Measurements from ENCODE around the gene GZMB. TPM values are rescaled to one million over a fixed set of nuclear protein-coding genes. Genes with fewer than 3 reads are reported as not detected.

The GZMB gene, protein sequence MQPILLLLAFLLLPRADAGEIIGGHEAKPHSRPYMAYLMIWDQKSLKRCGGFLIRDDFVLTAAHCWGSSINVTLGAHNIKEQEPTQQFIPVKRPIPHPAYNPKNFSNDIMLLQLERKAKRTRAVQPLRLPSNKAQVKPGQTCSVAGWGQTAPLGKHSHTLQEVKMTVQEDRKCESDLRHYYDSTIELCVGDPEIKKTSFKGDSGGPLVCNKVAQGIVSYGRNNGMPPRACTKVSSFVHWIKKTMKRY
- not detected for polyA plus RNA-seq (2012; ENCODE audit: insufficient read length, low read depth)

GRCh38 chr14:24634158-24634557, at the start of gene GZMB:
TSS of gene GZMB (minus strand) at chr14:24634190. CDS start at chr14:24634160, 30 bp downstream.
- TF ChIP-seq SIN3A (IDR thresholded peaks at IDR 0.05; ENCODE audit: borderline replicate concordance, insufficient read depth, low read length): no peak
- TF ChIP-seq POLR2AphosphoS5 (IDR thresholded peaks at IDR 0.05; ENCODE audit: low read depth, low read length): no peak
- TF ChIP-seq, protein P1, sequence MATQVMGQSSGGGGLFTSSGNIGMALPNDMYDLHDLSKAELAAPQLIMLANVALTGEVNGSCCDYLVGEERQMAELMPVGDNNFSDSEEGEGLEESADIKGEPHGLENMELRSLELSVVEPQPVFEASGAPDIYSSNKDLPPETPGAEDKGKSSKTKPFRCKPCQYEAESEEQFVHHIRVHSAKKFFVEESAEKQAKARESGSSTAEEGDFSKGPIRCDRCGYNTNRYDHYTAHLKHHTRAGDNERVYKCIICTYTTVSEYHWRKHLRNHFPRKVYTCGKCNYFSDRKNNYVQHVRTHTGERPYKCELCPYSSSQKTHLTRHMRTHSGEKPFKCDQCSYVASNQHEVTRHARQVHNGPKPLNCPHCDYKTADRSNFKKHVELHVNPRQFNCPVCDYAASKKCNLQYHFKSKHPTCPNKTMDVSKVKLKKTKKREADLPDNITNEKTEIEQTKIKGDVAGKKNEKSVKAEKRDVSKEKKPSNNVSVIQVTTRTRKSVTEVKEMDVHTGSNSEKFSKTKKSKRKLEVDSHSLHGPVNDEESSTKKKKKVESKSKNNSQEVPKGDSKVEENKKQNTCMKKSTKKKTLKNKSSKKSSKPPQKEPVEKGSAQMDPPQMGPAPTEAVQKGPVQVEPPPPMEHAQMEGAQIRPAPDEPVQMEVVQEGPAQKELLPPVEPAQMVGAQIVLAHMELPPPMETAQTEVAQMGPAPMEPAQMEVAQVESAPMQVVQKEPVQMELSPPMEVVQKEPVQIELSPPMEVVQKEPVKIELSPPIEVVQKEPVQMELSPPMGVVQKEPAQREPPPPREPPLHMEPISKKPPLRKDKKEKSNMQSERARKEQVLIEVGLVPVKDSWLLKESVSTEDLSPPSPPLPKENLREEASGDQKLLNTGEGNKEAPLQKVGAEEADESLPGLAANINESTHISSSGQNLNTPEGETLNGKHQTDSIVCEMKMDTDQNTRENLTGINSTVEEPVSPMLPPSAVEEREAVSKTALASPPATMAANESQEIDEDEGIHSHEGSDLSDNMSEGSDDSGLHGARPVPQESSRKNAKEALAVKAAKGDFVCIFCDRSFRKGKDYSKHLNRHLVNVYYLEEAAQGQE (IDR thresholded peaks at IDR 0.05; ENCODE audit: insufficient read depth in 1 of 2, low read depth in 2 of 2, low read length in 2 of 2): no peak

- TF ChIP-seq SIN3A (IDR thresholded peaks at IDR 0.05; ENCODE audit: borderline replicate concordance, insufficient read depth, low read length) (no peak), FOXP2 (optimal IDR thresholded peaks at IDR 0.05; ENCODE audit: borderline replicate concordance, extremely low read depth, extremely low read length, insufficient read depth) (no peak), POLR2AphosphoS5 (IDR thresholded peaks at IDR 0.05; ENCODE audit: low read depth, low read length) (no peak), TAF1 (IDR thresholded peaks at IDR 0.05; ENCODE audit: borderline replicate concordance, insufficient read depth, low read length) (no peak)
- TF ChIP-seq, protein P1 (IDR thresholded peaks at IDR 0.05; ENCODE audit: insufficient read depth in 1 of 2, low read depth in 2 of 2, low read length in 2 of 2): no peak
These were observed 47.1 kb upstream of the GZMB start for GRCh38 chr14:24681056-24681455.

DNA sequence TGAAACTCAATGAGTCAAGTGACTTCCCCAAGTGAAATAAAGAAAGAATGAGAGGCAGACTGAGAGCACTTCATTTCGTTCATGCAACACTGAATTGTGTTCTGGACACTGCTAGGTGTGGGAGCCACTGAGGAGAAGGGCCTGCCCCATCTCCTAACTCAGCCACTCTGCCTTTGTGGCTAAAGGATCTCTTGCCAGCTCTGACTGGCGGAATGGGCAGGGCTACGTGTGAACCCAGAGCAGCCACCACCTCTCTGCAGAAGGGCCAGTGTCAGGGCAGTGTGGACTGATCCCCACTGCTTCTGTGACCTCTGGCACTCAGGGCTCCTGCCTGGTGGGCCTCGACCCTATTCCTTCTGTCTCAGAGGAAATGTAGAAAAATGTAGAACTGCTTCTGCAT, 46.5 kb upstream of the GZMB start:
- TF ChIP-seq POLR2AphosphoS5 (IDR thresholded peaks at IDR 0.05; ENCODE audit: low read depth, low read length) (no peak), SIN3A (IDR thresholded peaks at IDR 0.05; ENCODE audit: borderline replicate concordance, insufficient read depth, low read length) (no peak), TAF1 (IDR thresholded peaks at IDR 0.05; ENCODE audit: borderline replicate concordance, insufficient read depth, low read length) (no peak), FOXP2 (optimal IDR thresholded peaks at IDR 0.05; ENCODE audit: borderline replicate concordance, extremely low read depth, extremely low read length, insufficient read depth) (no peak)
- TF ChIP-seq, protein P1 (IDR thresholded peaks at IDR 0.05; ENCODE audit: insufficient read depth in 1 of 2, low read depth in 2 of 2, low read length in 2 of 2): no peak

DNA sequence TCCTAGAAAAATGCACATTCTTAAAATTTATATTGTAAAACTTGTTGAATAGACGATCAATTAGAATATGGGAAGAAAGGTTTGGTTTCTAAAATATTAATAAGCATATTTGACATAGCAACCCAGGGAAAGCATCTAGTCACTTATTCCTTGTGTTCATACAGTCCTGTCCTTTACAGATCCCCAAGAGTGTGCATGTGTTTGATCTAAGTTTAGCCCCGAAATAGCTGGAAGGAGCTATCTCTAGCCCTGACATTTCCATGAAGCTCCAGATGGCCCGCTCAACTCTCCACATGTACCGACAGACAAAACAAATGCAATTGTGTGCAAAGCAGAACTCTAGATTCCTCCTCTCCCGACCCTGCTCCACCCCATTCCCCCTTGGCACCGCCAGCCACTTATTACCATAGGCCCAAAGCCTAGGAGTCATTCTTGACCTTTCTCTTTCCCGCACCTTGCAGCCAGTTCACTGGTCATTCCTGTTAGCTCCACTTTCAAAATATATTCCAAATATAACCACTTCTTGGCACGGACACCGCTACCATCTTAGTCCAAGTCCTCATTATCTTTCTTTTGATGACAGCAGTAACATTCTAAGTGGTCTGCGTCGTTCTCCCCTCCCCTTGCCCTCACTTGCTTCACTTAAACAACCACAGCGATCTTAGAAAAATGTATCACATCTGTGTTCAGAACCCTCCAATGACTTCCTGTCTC, 45.4 kb upstream of the GZMB start:
- TF ChIP-seq SIN3A (IDR thresholded peaks at IDR 0.05; ENCODE audit: borderline replicate concordance, insufficient read depth, low read length) (no peak), POLR2AphosphoS5 (IDR thresholded peaks at IDR 0.05; ENCODE audit: low read depth, low read length) (no peak), FOXP2 (optimal IDR thresholded peaks at IDR 0.05; ENCODE audit: borderline replicate concordance, extremely low read depth, extremely low read length, insufficient read depth) (no peak), TAF1 (IDR thresholded peaks at IDR 0.05; ENCODE audit: borderline replicate concordance, insufficient read depth, low read length) (no peak)
- TF ChIP-seq, protein P1 (IDR thresholded peaks at IDR 0.05; ENCODE audit: insufficient read depth in 1 of 2, low read depth in 2 of 2, low read length in 2 of 2): no peak

All from PFSK-1 (cell line).